Caki2 (cell line): ENCODE results near the gene PPIL1. TPM values are rescaled to one million over a fixed set of nuclear protein-coding genes. Genes with fewer than 3 reads are reported as not detected.

Experiments used
- DNase-seq: peaks from one replicate; pipeline ENCODE4 v3.0.0-alpha.2; 2015; ENCODE audit warnings: low read depth
- in situ Hi-C: cut with HindIII; loops from 2 replicates; pipeline ENCODE4 v1.10.0; 2016; ENCODE audit warnings: low sequenced_read_pairs, low pct_unique_long_range_greater_than_20kb, mixed read lengths
- total RNA-seq: library from RNA; depleted of rRNA; stranded (reverse); fragments of >200 nt; shearing (Covaris generic); gene quantifications from 2 replicates; pipeline ENCODE4 v1.2.3, GENCODE V29; 2014; ENCODE audit warnings: low replicate concordance; rRNA removed

The PPIL1 gene
- 47.4 and 76.1 TPM in 2 replicates for total RNA-seq

DNA sequence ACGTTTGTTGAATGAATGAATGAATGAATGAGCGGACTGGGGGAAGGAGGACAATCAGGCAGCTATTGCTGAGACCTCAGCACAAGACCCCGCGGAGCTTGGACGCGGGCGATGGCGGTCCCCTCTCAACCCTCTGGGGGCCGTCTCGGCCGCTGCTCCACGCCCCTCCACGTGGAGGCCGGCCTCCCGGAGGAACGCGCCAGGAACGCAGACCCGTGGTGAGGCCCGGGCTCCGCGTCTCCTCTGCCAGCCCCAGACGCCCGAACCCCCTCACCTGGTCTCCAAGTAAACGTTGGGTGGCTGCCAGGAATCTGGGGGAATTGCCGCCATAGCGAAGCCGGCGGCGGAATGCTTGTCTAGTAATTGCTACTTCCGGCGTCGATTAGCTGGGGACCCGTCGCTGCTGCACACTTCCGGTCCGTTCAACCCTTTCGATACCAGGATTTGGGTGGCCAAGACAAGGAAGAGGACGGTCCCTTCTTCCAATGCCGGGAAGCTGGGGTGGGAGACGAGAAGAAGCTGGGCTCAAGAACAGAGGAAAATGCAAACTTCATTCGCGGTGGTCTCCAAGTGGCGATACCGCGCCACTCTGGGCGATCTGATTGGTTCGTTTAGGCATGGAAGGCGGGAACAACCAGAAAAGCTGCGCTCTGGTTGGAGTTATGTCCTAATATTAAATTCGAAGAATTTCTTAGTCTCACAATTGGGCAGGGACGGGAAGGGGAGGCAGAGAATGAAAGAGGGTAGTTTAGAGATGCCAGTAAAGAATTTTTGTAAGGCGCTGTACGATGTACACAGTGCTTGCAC lies at the start of gene PPIL1:
Gene PPIL1 (minus strand): TSS at position 361 of the 807 bp plus-strand sequence. CDS start 31 bp downstream, at position 330.
- peak; percentile 91 for DNase-seq
- in situ Hi-C loops: no loop called here

DNA sequence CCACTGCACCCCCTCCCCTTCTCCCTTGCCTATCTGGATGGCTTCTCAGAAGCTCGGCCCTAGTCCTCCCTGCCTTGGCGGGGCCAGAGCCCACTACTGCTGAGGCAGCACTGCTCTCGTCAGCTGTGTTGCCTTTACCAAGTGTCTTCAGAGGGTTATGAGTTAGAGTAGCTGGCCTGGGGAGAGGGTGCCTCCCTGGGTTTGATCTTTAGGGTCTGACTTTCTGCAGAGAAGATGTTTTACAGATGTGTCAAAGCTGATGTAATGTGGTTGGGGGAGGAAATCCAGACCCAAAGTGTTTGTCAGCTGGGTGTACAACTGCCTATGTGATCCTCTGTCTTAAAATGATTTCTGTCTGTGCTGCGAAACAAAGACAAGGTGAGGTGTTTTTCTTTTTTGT lies 49.5 kb upstream of the PPIL1 start:
- no peak for DNase-seq
- in situ Hi-C loops: no loop called here

DNA sequence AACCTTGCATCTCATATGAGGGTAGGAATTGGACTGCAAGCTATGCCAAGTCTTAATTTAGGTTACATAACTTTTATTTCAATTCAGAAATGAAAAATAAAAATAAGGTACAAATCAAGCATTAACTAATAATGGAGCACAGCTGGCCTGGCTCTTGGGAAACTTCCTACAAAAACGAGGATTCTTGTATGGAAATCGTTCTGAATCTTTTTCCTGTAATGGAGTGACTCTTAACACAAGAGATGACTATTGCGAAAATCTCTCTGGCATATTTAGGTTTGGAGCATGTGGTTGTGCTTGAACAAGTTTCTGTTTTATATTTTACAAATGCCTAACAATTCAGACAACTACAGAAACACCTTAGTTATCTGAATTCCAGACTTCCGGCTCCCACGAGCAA lies 45.9 kb upstream of the PPIL1 start:
- DNase-seq: no peak

DNA sequence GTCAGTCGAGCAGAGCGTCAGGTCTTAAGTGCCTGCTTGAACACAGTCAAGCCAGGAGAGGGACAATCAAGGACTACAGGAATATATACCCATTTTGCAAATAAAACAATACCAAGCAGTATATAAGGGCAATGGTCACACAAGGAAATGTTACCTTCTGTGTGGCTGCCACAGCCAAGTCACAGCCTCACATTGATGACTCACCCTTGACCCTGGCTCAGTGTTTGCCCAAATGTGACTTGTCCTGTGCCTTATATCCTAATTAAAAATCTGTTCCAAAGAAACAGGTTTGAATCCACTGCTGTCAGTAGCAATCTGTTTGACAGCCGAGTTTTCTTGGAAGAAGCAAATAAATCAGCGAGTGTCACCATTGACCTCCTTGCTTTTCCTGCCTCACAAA lies 45.4 kb upstream of the PPIL1 start:
- peak; percentile 8 for DNase-seq
- in situ Hi-C loops: no loop called here

More for the DNA sequence above, 45.9 kb upstream of the PPIL1 start:
- in situ Hi-C loops: no loop called here

DNA sequence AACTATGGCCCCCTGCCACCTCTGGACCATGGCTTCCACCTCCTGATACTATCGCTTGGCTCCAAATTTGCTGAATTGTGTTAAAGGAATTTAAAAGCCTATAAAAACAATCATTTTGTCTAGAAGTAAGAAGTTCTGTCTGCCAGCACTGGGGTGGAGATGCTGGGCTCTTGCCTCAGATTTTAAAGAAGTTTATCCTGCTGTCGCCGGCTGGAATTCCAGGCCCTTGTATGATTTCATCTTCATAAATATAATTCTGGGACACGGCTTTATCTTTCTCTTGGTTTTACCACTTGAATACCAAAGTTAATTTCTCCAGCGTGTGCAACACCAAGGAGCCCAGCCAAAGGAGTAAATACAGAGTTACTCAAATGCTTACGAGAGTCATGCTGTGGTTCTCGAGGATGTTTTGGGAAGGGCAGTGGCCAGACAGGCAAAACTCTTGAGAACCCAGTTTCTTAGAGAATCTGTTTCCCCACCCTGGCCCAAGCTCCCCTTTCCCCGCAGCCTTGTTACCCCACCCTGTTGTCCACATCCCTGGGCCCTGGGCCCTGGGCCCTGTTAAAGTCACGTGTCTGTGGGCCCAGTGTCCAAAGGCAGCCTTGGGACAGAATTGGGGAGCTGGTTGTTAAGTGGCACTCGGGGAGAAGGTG lies 43.1 kb upstream of the PPIL1 start:
- in situ Hi-C loops: no loop called here
- no peak for DNase-seq

DNA sequence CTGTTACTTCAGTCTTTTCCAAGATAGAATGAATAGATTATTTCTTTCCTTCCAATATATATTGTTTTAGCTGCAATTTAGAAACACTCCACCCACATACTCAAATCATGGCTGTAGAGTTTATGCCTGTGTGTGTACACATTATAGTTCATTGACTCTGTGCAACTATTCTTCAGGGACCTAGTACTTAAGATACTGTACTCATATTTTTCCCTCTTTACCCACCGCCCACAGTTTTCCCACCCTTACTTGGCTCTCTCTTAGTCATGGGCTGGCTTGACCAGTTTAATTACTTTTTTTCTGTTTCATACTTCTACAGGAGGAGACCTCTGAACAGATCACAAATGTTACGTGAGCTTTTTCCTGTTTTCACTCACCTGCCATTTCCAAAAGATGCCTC lies 41.5 kb upstream of the PPIL1 start:
- no peak for DNase-seq
- in situ Hi-C loops: no loop called here

DNA sequence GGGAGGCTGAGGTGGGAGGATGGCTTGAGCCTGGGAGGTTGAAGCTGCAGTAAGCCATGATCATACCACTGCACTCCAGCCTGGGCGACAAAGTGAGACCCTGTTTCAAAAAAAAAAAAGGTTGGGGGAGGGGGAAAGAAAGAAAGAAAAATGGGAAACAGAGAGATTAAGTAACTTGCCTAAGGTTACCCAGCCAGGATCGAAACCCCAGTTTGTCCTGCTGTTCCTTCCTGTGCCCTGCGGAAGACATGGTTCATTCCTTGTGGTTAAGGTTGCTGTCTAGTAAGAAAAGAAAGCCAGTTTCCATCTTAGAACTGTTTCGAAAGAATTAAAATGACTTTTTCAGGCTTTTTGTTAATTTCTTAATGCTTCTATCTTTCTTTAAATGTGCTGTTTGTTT lies 41.0 kb upstream of the PPIL1 start:
- no peak for DNase-seq
- in situ Hi-C loops: no loop called here

DNA sequence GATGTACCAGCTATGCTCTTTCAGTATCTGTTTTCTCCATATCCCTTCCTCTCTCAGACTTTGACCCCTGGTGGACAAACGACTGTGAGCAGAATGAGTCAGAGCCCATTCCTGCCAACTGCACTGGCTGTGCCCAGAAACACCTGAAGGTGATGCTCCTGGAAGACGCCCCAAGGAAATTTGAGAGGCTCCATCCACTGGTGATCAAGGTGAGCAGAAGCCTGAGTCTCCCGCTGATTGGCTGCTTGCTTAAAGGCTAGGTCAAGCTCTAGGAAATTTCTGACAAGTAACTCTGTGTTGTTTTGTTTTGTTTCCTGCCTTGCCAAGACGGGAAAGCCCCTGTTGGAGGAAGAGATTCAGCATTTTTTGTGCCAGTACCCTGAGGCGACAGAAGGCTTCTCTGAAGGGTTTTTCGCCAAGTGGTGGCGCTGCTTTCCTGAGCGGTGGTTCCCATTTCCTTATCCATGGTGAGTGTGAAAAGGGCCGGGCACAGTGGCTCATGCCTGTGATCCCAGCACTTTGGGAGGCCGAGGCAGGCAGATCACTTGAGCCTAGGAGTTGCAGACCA lies 39.7 kb upstream of the PPIL1 start:
- in situ Hi-C loops: no loop called here
- peak; percentile 92 for DNase-seq

DNA sequence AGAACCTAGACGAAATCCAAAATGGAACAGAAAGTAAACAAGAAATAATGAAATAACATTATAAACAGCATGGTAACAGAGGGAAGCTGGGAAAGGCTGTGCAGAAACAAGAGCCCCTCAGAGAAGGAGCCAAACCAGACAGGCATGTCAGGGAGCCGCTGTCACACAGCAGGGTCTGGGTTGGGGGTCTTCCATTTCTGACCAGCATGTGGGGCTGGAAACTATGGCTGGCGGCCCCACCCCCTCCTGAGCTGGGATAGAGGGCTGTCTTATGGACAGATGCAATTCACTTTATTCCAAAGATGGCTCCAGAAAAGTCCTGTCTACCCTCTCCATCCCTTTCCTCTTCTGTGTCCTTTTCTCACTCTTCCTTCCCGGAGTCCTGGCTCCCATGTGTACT lies 38.5 kb upstream of the PPIL1 start:
- DNase-seq: no peak
- in situ Hi-C loops: no loop called here

DNA sequence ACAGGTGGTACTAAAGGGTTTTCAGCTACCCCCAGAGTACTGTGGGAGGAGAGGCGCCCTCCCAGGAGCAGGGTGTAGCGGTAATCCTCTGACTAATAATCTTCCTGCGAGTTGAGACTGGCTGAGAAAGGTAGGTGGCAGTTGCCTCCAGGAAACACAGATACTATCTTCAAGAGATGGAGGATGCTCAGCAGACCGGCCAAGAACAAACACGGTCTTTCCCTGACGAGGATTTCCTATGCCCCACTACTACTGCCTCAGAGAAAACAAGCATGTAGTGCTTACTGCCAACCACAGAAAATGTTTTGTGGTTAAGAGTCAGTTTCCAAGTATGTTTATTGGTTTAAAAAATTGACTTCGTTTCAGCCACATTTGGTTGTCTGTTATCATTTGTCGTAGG lies 38.0 kb upstream of the PPIL1 start:
- peak; percentile 54 for DNase-seq
- in situ Hi-C loops: no loop called here

DNA sequence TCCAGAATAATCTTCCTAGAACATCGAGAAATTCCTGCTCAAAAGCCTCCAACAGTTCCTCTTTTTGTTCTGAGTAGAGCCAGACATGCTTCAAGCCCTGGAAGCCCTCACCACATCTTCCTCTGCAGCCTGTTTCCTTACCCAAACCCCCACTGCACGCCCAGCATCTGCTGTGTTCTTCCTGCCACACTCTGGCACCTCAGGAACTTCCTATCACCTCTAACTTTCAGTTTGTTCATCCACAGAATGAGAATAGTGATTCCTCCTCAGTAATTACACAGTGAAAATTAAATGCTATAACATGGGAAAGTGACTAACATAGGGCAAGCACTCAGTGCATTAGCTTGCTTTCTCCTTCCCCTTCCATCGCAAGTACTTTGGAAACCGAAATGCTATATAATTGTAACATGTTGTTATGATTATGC lies 37.4 kb upstream of the PPIL1 start:
- DNase-seq: no peak
- in situ Hi-C loops: no loop called here

DNA sequence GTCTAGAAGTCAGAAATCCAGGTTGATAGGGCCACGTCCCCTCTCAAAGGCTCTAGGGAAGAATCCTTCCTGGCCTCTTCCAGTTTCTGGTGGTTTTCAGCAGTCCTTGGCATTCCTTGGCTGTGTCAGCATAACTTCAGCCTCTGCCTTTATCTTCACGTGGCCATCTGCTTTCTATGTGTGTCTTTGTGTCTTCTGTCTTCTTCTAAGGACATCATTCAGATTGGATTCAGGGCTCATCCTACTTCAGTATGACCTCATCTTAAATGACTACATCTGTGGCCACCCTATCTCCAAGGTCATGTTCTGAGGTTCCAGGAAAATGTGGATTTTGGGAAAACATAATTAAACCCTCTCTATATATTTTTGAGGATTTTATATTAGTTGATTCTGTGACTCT lies 34.1 kb upstream of the PPIL1 start:
- DNase-seq: no peak
- in situ Hi-C loops: no loop called here

DNA sequence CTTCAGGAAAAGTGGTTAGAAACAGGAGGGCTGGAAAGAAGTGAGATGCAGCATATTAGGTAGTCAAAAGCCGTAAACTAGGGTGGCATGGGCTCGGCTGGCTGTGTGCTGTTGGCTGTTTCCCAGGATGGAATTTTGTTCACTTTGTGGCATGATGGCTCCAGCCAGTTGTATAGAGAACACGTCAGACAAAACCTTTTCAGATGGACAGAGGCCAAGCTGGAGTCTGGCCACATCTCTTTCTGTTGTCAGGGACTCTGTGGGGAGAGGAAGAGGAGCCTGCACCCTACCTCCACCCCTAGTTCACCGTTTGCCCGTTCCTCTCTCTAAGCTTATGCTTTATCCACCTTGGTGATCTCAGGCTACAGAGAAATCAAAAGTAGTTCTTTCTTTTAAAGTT lies 33.2 kb upstream of the PPIL1 start:
- in situ Hi-C loops: no loop called here
- DNase-seq: no peak

DNA sequence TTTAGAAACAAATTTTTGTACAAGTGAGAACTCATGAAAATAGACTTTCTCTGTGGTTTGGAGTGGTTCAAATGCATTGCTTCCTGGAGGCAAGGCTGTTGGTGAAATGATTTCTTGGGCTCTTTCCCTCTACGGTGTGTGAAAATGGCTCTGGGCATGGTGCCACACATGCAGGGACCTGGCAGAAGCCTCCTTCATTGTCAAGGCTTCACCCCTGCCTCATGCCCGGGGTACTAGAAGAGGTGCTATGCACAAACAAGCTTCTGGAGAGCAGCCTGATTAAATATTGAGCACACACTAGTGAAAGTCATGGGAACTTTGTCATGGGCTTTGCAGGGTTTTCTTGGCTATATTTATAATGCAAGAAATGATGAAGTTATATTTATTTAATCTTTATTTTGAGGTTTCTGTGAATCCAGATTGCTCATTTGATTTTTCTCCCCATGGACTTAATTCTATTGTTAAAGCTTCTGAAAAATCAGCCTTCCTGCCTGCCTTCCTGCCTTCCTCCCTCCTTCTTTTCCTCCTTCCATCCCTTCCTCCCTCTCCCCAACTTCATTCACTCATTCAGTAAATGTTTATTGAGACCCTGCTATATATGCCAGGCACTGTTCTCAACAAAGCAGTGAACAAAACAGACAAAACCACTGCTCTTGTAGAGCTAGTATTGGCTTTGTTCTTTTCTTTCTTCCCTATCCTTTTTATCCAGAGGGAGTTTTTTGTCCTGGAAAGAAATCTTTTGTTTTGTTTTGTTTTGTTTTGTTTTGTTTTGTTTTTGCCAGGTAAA lies 32.1 kb upstream of the PPIL1 start:
- no peak for DNase-seq
- in situ Hi-C loops: no loop called here

DNA sequence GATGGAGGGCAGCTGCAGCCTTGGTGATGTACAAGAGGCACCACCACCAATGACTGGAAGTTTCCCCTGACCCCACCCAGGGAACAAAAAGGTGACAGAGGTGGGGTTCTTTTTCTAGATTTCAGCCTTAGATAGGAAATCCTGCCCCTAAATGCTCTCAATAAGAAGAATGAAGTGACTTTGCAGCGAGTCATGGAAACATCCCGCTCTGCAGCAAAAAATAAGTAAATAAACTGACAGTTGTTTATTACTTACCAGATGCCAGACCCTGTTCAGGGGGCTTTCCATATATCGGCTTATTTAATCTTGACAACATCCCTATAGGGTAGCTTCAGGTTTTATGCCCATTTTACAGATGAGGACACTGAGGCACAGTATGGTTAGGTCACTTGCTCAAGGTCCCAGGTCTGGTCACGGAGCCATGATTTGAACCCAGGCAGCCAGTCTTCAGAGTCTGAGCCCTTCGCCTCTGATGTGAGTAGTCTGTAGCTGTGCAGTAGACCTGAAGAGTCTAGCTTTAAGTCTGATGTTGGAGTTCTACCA lies 30.3 kb upstream of the PPIL1 start:
- no peak for DNase-seq
- in situ Hi-C loops: no loop called here

DNA sequence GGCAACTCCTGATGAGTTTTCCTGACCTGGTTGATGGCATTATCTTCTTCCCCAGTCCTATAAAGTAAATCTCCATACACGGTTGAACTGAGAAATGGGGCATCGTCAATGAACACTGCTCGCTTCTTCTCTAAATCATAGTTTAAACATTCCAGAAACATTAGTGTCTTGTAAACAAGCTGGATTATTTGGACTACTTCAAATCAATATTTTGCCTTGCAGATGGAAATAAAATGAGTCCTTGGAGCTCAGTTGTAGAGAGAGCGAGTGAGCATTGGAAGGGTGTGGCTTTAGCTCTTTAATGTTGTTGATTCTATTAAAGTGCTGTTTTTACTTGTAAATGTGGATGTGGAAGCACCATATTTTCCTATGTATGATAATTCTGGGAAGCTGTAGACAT lies 29.5 kb upstream of the PPIL1 start:
- DNase-seq: no peak
- in situ Hi-C loops: no loop called here

DNA sequence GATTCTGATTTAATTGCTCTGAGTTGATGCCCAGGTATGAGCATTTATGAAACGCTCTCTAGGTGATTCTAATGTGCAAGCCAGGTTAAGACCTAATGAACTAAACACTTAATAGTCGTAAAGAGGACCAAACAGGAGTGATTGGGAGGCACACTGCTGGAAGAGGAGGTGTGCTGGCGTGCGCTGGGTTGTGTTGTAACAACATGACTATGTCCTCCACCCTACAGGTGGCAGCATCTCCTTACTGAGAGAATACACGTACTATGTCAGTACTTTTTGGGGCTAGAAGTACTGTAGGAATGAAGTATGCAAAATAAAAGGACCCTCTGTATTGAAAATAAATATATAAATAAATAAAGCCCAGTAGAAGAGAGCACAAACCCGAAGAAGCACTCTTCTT lies 23.0 kb upstream of the PPIL1 start:
- in situ Hi-C loops: no loop called here
- DNase-seq: no peak
